ENCODE data around the gene TAS2R9.
"Not testable (repeated sequence)": the region's sequence is repeated elsewhere in the genome, so short reads cannot be mapped to it uniquely, and the experiment has no call there.

The TAS2R9 gene, protein sequence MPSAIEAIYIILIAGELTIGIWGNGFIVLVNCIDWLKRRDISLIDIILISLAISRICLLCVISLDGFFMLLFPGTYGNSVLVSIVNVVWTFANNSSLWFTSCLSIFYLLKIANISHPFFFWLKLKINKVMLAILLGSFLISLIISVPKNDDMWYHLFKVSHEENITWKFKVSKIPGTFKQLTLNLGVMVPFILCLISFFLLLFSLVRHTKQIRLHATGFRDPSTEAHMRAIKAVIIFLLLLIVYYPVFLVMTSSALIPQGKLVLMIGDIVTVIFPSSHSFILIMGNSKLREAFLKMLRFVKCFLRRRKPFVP

DNA sequence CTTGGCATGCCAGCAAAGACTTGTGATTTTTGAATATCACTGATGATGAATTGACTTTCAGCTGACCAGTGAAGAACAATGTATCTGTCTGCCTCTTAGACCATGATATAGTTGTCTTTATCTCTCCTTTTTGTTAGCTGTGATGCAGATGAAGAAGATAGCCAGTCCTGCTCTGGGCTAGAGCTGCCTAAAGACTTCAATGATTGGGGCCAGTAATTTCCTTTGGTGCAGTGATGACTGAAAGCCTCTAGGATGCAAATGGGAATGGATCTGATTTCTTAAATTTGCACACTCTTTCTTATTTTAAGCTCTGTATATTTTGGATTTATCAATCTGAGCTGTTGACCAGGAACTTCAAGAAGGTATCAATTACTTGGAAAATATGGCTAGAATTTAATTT lies at the start of gene TAS2R9:
Gene TAS2R9, minus strand, starts transcription at position 101 of the 400 bp plus-strand sequence. Its CDS starts 93 bp downstream, at position 8.
- DNase-seq: no peak

DNA sequence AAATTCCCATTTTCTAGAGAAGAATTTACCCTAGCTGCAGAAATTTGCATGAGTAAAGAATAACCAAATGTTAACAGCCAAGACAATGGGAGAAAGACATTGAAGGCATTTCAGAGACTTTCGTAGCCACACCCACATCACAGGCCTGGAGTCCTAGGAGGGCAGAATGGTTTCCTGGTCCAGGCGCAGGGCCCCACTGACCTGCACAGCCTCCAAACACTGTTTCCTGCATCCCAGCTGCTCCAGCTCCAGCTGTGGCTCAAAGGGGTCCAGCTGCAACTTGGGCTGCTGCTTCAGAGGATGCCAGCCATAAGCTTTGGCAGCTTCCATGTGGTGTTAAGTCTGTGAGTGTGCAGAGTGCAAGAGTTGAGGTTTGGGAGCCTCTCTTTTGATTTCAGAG lies 45.8 kb upstream of the TAS2R9 start:
- no peak for DNase-seq

- DNase-seq: no peak
Observed at GRCh38 chr12:10853776-10854175, 43.8 kb upstream of the TAS2R9 start.

DNA sequence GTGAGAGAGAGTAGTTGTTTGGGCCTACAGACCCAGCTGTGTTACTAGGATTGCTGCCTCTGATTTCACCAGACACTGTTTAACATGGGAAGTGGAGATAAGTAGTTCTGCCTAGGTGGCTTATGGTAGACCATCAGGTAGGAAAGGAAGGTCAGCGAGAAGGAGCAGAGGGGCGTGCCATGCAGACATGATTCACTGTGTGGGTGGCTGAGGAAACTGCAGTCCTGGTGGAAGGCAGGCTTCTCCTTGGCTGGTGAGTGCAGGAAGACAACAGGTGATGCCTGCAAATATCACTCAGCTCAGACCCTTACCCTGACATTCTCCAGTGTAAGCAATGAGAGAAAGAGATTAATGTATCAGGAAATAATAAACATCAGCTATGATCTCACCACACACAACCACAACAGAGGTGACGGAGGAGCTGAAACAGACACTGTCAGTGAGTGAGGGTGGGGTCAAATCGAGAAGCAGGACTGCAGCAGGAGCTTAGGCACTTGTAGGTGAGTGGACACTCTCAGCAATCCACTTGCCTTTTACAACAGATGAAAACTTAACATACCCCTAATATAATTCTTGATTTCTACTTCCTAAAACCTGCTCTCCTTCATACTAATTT lies 41.4 kb upstream of the TAS2R9 start:
- DNase-seq: no peak

- no peak for DNase-seq
Observed at GRCh38 chr12:10849425-10849878, 39.5 kb upstream of the TAS2R9 start, which contains the start of gene PRR4. Gene PRR4 (minus strand): TSS chr12:10849475. CDS start chr12:10849437, 38 bp downstream.

- DNase-seq: no peak
Observed at GRCh38 chr12:10847744-10848143, 37.8 kb upstream of the TAS2R9 start.

DNA sequence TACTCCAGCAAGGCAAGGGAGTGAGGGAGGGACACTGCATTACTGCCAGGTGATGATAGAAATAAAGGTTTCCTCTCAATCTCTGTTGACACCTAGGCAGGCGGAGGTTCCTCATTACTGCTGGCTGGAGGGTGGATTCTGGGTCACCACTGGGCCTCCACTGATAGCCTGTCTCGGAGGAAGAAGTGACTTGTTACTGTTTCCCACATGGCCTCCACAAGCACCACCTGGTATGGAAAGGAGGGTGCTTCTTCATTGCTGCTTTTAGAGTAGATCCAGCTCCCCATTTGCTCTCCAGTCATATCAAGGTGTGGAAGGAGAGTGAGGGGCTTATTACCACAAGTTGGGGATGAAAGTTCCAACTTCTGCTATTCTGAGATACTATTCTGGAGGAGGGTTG lies 32.9 kb upstream of the TAS2R9 start:
- DNase-seq: no peak

DNA sequence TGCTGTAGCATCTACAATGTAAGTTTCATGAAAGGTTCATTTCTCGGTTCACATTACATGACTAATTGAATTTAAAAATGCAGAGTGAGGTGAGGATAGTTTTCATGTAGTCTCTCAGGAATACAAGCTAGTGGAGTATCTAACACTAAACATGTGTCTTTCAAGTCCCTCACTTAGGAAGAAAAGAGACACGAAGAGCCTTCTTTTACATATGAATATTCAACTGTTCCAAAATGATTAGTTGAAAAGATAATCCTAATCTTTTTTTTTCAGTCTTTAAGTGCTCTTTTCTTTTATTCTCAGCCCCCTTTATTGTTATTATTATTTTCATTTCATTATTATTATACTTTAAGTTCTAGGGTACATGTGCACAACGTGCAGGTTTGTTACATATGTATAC lies 28.5 kb upstream of the TAS2R9 start:
- DNase-seq: no peak

DNA sequence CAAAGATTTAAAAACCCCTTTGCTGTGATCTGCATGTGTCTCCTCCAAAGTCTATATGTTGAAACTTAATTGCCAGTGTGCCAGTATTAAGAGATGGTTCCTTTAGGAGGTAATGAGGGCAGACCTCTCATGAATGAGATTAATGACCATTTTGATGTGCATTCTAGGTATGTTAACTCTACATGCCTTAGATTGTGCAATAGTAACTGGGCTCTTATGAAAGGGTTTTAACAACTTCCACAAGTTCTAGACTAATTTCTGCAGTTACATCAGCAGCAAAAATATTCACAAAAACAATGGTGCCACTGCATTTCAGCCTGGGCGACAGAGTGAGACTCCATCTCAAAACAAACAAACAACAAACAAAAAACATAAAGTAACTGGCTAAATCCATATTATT lies 20.0 kb upstream of the TAS2R9 start:
- DNase-seq: no peak

GRCh38 chr12:10826258-10826657 lies 16.3 kb upstream of the TAS2R9 start, which contains the start of gene TAS2R10:
Gene TAS2R10 (minus strand): TSS chr12:10826358. CDS start chr12:10826269, 89 bp downstream.
- no peak for DNase-seq

DNA sequence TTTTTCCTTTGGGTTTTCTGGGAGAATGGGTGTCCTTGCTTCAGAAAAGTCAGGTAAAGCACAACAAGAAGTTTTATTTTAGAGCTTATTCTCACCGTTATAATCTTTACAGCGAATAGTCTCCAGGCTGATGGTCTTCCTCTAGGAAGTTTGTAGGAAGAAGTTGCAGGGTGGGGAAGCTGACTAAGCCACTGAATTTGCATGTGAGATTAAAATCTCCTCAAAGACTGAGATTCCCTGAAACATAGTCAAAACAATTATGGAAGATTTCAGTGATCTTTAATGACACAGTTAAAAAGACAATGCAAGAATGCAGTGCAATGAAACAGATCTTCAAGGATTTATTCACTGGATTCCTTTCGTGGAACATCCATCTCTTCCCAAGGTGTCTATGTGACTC lies 15.0 kb upstream of the TAS2R9 start:
- DNase-seq: no peak

DNA sequence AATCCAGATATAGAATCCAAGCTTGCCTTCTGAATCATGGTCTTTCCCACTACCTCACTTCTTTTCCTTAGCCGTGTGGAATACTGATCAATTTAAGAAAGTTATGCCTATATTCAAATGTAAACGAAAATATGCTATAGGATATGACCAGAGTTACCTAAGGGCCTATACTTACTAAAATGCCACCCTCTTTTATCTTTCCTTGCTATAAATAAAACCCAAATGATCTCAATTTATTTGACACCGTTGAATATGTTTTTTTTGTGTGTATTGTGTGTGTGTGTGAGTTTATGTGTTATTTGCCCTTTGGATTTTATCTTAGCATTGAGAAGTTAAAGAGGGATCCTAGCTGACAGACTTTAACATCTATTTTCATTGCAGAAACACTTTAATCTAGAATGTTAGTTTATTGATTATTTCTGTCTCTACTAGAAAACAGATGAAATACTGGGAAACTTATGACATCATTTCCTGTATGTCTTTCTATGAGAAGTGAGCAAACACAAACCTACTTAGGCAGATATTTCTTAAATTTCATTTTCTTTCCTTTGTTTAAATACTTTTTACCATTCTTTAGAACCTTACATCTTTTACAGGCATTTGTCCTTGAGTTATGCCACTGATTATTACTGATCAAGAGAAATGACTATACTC lies 2.0 kb upstream of the TAS2R9 start:
- DNase-seq: no peak

DNA sequence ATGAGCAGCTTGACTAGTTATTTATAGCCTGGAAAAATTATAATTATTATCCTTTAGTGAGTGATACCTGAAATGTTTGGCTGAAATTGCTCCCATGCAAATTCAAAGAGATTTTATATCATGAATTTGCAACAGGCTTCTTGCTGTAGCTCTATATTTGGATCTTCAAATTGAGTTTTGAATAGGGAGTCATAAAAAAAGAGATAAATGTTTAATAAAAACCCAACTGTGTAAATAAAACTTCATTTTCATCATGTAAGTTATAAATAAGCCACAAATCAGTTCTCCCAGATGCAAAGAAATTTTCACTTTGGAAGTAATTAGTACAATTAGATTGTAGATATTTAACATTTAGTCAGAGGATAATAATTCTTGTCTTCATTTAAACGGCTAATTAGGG lies 2.8 kb downstream of the TAS2R9 start, which contains the start of gene TAS2R8:
Gene TAS2R8, minus strand, starts transcription at position 101 of the 400 bp plus-strand sequence. CDS start 306 bp downstream, outside the sequence.
- no peak for DNase-seq

DNA sequence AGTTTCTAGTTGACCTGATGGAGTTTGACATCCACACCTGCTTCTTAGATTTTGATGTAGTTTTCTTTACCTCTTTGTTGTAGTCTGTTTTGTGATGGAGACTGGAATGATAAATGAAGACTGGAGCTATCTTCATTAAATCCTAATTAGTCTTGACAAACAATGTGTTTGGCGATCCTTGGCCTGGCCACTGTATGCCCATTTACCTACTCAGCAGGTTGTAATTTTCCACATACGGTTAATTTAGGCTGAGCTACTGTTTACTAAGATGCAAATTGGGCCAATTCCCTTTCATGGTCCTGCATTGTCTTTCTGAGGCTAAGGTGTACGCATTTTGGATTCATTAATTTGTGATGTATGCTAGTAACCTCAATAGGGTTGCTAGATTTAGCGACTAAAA lies 7.4 kb downstream of the TAS2R9 start, which contains the start of gene TAS2R7:
Gene TAS2R7, minus strand, starts transcription at position 41 of the 400 bp plus-strand sequence. CDS start 57 bp downstream, outside the sequence.
- no peak for DNase-seq

DNA sequence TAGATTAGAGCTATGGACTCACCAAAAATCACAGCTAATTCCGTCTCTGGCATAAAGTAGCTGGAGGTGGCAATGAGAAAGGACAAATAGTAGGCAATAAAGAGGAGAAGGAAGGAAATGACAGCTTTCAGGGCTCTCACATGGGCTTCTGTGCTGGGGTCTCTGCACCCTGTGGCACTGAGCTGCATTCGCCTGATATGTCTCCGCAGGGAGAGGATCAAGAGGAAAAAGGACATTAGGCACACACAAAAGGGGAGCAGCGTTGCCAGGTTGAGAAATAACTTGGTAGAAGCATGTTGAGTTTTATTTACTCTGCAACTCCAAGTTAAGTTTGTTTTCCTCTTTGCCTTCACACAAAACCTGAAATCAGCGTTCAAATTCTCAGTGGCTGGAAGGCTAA lies 8.2 kb downstream of the TAS2R9 start:
- no peak for DNase-seq

- DNase-seq: no peak
Observed at GRCh38 chr12:10794222-10794621, 15.7 kb downstream of the TAS2R9 start.

DNA sequence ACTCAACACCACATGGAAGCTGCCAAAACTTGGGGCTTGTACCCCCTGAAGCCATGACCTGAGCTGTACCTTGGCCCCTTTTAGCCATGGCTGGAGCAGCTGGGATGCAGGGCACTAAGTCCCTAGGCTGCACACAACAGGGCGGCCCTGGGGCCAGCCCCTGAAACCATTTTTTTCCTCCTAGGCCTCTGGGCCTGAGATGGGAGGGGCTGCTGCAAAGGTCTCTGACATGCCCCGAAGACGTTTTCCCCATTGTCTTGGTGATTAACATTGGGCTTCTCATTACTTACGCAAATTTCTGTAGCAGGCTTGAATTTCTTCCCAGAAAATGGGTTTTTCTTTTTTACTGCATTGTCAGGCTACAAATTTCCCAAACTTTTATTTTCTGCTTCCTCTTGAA lies 18.2 kb downstream of the TAS2R9 start:
- not testable (repeated sequence) for DNase-seq

GRCh38 chr12:10783252-10783651 lies 26.7 kb downstream of the TAS2R9 start:
- DNase-seq: no peak

- DNase-seq: no peak
Observed at GRCh38 chr12:10779103-10779502, 30.9 kb downstream of the TAS2R9 start.

DNA sequence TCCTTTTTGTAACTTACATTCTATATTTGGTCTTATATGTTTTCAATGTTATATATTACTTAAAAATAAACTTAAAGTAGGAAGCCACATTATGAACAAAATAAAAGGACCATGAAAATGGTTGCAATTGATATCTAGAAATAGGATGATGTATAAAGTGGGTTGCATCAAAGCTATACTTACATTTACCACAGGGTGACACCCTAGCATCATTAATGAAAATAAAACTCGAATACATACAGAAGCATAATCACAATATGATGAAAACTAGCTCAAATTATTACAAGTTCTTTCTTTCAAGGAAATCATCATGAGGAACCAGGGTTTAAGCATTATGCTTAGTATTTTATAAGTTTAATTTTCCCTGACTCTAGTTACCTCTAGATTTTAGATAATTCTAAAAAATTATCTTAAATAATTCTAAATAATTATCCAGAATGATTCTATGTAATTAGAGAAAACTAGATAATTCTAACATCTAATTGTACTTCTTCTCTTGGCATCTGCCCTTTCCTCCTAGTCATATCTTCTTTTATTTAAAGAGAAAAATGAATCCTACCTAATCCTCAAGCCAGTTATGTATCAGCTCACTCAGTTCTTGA lies 38.7 kb downstream of the TAS2R9 start:
- no peak for DNase-seq

- no peak for DNase-seq
Observed at GRCh38 chr12:10759657-10760056, 50.3 kb downstream of the TAS2R9 start.
